ENCODE results near the gene PKMYT1.
"Not testable (repeated sequence)": the region's sequence is repeated elsewhere in the genome, so short reads cannot be mapped to it uniquely, and the experiment has no call there.

PKMYT1 gene

DNA sequence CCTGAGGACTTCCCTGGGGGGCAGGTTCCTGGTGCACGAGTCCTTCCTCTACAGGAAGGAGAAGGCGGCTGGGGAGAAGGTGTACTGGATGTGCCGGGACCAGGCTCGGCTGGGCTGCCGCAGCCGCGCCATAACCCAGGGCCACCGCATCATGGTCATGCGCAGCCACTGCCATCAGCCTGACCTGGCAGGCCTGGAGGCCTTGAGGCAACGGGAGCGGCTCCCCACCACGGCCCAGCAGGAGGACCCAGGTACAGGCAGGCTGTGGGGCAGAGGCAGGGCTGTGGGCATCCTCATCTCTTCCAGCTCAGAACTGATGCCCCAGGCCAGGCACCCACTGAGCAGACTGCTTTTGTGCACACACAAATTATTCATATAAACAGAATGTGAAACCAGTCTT is 42.0 kb downstream of the PKMYT1 start:
- in situ Hi-C loops (cut with HindIII; ENCODE audit: low sequenced_read_pairs), result no loop called here

- in situ Hi-C loops (cut with HindIII; ENCODE audit: low sequenced_read_pairs), result no loop called here
Measured at GRCh38 chr16:2937170-2937569, 43.1 kb downstream of the PKMYT1 start.

DNA sequence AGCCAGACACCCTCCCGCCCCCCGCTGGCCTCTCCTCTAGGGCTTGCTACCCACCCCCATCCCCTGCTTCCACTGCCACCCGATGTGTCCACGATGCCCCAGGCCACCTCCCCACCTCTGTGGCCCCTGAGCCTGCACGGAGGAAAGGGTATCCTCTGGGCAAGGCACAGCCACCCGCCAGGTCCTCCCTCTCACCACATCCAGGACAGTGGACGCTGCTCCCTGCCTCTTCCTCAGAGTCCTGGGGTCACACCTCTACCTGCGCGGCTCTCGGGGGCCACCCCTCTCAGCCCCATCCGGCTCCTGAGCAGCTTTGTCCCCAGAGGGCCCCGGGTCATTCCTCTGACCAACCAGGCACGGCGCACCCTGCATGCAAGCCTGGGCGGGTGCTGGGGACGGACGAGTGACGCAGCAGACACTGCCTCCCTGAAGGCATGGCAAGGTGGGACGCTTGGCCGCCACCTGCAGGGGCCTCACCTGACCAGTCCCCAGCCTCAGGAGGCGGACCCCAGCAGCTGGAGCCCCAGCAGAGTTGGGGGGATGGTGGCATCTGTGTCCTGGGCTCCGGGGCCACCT is 43.7 kb downstream of the PKMYT1 start:
- in situ Hi-C loops (cut with HindIII; ENCODE audit: low sequenced_read_pairs), result no loop called here

DNA sequence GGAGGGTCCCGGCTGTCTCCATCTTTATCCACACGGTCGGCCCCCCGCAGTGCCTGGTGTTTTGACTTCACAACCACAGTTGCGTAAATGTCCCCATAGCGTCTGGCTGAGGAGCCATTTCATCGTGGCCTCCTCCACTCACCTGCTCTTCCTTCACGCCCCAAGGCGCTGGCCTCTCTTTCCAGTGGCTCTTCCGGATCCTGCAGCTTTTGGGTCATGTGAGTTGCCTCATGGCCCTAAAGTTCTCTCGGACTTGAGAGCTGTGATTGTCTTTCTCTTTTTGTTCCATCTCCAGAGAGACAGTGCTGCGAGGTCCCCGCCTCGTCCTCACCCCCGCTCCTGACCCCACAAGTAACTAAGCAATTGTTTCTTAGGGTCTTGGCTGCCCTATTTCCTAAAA is 45.8 kb downstream of the PKMYT1 start:
- in situ Hi-C loops (cut with HindIII; ENCODE audit: low sequenced_read_pairs), result no loop called here

DNA sequence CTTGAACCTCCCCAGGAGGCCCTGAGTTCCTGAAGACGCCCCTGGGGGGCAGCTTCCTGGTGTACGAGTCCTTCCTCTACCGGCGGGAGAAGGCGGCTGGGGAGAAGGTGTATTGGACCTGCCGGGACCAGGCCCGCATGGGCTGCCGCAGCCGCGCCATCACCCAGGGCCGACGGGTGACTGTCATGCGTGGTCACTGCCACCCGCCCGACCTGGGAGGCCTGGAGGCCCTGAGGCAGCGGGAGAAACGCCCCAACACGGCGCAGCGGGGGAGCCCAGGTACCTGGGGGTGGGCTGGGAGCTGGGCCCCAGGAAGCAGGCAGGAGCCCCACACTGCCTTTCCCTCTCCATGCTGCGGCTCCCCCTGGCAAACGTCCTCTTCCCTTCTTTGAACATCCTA is 46.5 kb downstream of the PKMYT1 start:
- in situ Hi-C loops (cut with HindIII; ENCODE audit: low sequenced_read_pairs), result no loop called here

DNA sequence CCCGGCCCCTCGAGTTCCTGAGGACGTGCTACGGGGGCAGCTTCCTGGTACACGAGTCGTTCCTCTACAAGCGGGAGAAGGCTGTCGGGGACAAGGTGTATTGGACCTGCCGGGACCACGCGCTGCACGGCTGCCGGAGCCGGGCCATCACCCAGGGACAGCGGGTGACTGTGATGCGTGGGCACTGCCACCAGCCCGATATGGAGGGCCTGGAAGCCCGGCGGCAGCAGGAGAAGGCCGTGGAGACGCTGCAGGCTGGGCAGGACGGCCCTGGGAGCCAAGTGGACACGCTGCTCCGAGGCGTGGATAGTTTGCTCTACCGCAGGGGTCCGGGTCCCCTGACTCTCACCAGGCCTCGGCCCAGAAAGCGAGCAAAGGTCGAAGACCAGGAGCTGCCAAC is 47.1 kb downstream of the PKMYT1 start:
- in situ Hi-C loops (cut with HindIII; ENCODE audit: low sequenced_read_pairs), result no loop called here

DNA sequence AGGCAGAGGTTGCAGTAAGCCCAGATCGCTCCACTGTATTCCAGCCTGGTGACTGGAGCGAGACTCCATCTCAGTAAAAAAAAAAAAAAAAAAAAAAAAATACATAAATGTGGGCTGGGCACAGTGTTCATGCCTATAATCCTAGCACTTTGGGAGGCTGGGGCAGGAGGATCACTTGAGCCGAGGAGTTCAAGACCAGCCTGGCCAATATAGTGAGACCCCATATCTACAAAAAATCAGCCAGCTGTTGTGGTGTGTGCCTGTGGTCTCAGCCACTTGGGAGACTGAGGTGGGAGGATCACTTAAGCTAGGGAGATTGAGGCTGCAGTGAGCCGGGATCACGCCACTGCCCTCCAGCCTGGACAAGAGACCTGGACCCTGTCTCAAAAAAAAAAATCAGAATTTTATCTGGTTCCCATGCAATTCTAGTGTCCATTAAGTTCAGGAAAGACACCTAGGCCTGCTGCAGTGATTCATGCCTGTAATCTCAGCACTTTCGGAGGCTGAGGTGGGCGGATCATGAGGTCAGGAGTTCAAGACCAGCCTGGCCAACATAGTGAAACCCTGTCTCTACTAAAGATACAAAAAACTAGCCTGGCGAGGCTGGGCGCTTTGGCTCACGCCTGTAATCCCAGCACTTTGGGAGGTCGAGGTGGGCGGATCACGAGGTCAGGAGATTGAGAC is 48.9 kb downstream of the PKMYT1 start:
- in situ Hi-C loops (cut with HindIII; ENCODE audit: low sequenced_read_pairs), result not testable (repeated sequence)

GRCh38 chr16:2930236-2930635 is 50.0 kb downstream of the PKMYT1 start:
- in situ Hi-C loops (cut with HindIII; ENCODE audit: low sequenced_read_pairs), result no loop called here

- in situ Hi-C loops (cut with HindIII; ENCODE audit: low sequenced_read_pairs), result no loop called here
Measured at GRCh38 chr16:2929693-2930092, 50.6 kb downstream of the PKMYT1 start.

GRCh38 chr16:2928796-2929195 is 51.5 kb downstream of the PKMYT1 start:
- in situ Hi-C loops (cut with HindIII; ENCODE audit: low sequenced_read_pairs), result no loop called here

GRCh38 chr16:2928151-2928550 is 52.1 kb downstream of the PKMYT1 start:
- in situ Hi-C loops (cut with HindIII; ENCODE audit: low sequenced_read_pairs), result not testable (repeated sequence)

DNA sequence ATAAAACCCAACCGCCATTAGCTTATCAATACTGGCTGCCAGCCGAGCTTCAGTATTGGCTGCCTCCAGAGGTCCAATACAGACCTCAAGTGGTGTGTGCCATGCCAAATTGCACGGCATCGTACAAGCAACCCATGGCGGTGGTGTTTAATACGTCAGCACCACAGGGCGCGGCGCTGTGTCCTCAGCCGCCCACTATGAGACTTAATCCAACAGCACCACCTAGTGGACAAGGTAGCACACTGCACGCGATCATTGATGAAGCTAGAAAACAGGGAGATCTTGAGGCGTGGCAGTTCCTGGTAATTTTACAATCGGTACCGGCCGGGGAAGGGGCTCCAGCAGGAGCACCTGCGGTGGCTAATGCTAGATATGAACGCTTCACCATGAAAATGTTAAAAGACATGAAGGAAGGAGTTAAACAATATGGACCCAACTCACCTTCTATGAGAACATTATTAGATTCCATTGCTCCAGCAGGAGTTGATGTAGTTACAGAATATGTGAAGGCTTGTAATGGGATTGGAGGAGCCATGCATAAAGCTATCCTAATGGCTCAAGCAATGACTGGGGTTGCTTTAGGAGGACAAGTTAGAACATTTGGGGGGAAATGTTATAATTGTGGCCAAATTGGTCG is 53.1 kb downstream of the PKMYT1 start:
- in situ Hi-C loops (cut with HindIII; ENCODE audit: low sequenced_read_pairs), result no loop called here

DNA sequence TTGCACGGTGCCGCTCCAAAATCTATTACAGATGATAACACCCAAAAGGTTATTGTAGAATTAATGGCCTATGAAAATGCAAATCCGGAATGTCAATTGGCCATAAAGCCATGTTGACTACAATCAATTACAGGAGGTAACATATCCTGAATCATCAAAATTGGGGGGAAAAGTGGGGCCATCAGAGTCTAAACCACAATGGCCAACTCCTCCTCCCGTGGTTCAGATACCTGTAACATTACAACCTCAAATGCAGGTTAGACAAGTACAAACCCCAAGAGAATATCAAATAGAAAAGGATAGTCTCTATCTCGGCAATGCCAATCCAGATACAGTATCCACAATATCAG is 53.6 kb downstream of the PKMYT1 start:
- in situ Hi-C loops (cut with HindIII; ENCODE audit: low sequenced_read_pairs), result no loop called here

- in situ Hi-C loops (cut with HindIII; ENCODE audit: low sequenced_read_pairs), result no loop called here
Measured at GRCh38 chr16:2925951-2926649, 54.1 kb downstream of the PKMYT1 start.

GRCh38 chr16:2924901-2925755 is 55.1 kb downstream of the PKMYT1 start:
- in situ Hi-C loops (cut with HindIII; ENCODE audit: low sequenced_read_pairs), result no loop called here

GRCh38 chr16:2923481-2923880 is 56.8 kb downstream of the PKMYT1 start:
- in situ Hi-C loops (cut with HindIII; ENCODE audit: low sequenced_read_pairs), result no loop called here
